H1 (cell line): Measurements from ENCODE around the gene TRMT10B. TPM values are rescaled to one million over a fixed set of nuclear protein-coding genes. Genes with fewer than 3 reads are reported as not detected.

Experiments used
- CTCF ChIA-PET: fragments of 300-600 bp; sonication (Branson Sonifier 250); formaldehyde crosslinking; loops from one replicate; lab custom pipeline; 2021; ENCODE audit not compliant: partially characterized antibody; lab: Charles Lee
- POLR2A ChIA-PET: fragments of 300-600 bp; sonication (Branson Sonifier 250); formaldehyde crosslinking; loops from one replicate; lab custom pipeline; 2021; ENCODE audit warnings: inconsistent platforms; ENCODE audit not compliant: partially characterized antibody; lab: Charles Lee
- DNase-seq, 2 experiments: peaks; one replicate each; pipeline versions ENCODE4 v3.0.0 to v3.0.0-alpha.2; 2010 to 2022; ENCODE audit warnings: low spot score in 2 of 2, low read depth in 1 of 2, mixed read lengths in 1 of 2
- FAIRE-seq: peaks from 2 replicates; lab custom pipeline; 2011; peaks lifted over from hg19 to GRCh38; lab: Jason Lieb, UNC
- H2AFZ ChIP-seq: 2 replicates; pipeline ENCODE4 v1.8.1; 2012; ENCODE audit warnings: low read length, inconsistent platforms
- H2AK5ac ChIP-seq: 2 replicates; pipeline ENCODE4 v1.6.1; 2013; ENCODE audit warnings: low read depth, low read length
- H2BK120ac ChIP-seq: replicated peaks from 2 replicates; pipeline ENCODE3; 2013; ENCODE audit warnings: low read depth, low read length, inconsistent platforms
- H2BK12ac ChIP-seq: 2 replicates; pipeline ENCODE4 v1.6.1; 2013; ENCODE audit warnings: low read depth, low read length
- H2BK15ac ChIP-seq: 2 replicates; pipeline ENCODE4 v1.6.1; 2013; ENCODE audit warnings: low read length
- H2BK20ac ChIP-seq: 2 replicates; pipeline ENCODE4 v1.6.1; 2013; ENCODE audit warnings: low read length
- H2BK5ac ChIP-seq: 2 replicates; pipeline ENCODE4 v1.6.1; 2013; ENCODE audit warnings: low read depth, low read length
- H3K14ac ChIP-seq: 2 replicates; pipeline ENCODE4 v1.6.1; 2013; ENCODE audit warnings: inconsistent platforms; ENCODE audit not compliant: insufficient read length
- H3K18ac ChIP-seq: 2 replicates; pipeline ENCODE4 v1.6.1; 2013; ENCODE audit warnings: low read length; ENCODE audit errors: extremely low read depth
- H3K23ac ChIP-seq: 2 replicates; pipeline ENCODE4 v1.6.1; 2013; ENCODE audit warnings: inconsistent platforms; ENCODE audit not compliant: insufficient read length
- H3K23me2 ChIP-seq: 2 replicates; pipeline ENCODE4 v1.6.1; 2013; ENCODE audit warnings: low read depth, low read length
- H3K27ac ChIP-seq: 2 replicates; pipeline ENCODE4 v1.6.1; 2011; ENCODE audit warnings: low read depth, low read length, inconsistent platforms
- H3K27me3 ChIP-seq, 4 experiments: replicated peaks in 1 of 4; 1 replicate in 1 of 4; 2 replicates in 3 of 4; pipeline versions ENCODE4 v1.6.1 to v1.8.1; 2011 to 2013; ENCODE audit warnings: low read length in 3 of 4, mild to moderate bottlenecking in 3 of 4, inconsistent platforms in 2 of 4, mixed read lengths in 2 of 4, moderate library complexity in 1 of 4; ENCODE audit not compliant: control insufficient read depth in 3 of 4, insufficient read depth in 3 of 4; ENCODE audit errors: extremely low read depth in 1 of 4
- H3K36me3 ChIP-seq, 4 experiments: 2 replicates each; pipeline versions ENCODE4 v1.6.1 to v1.8.1; 2011 to 2013; ENCODE audit warnings: mild to moderate bottlenecking in 4 of 4, low read length in 3 of 4, moderate library complexity in 2 of 4, control low read depth in 1 of 4, inconsistent platforms in 1 of 4; ENCODE audit not compliant: insufficient read depth in 4 of 4, control insufficient read depth in 2 of 4
- H3K4ac ChIP-seq: replicated peaks from 2 replicates; pipeline ENCODE3; 2013; ENCODE audit warnings: low read length, low read depth, mixed read lengths, inconsistent platforms; ENCODE audit not compliant: insufficient read length
- H3K4me1 ChIP-seq, 4 experiments: replicated peaks in 1 of 4; 1 replicate in 1 of 4; 2 replicates in 3 of 4; pipeline versions ENCODE4 v1.6.1 to v1.8.1; 2011 to 2013; ENCODE audit warnings: low read length in 3 of 4, inconsistent platforms in 2 of 4, mixed read lengths in 1 of 4; ENCODE audit not compliant: insufficient read depth in 4 of 4, control insufficient read depth in 3 of 4
- H3K4me2 ChIP-seq, 2 experiments: 2 replicates each; pipeline versions ENCODE4 v1.6.1 to v1.8.1; 2011 to 2013; ENCODE audit warnings: low read depth in 2 of 2, low read length in 2 of 2, control low read depth in 1 of 2, inconsistent platforms in 1 of 2, mild to moderate bottlenecking in 1 of 2; ENCODE audit not compliant: insufficient read depth in 1 of 2
- H3K4me3 ChIP-seq, 4 experiments: fragments of 200-600, 300-600 bp in 1 of 4; sonication (generic), shearing (Covaris generic), sonication (Bioruptor Twin) in 1 of 4; 2 replicates each; pipeline versions ENCODE4 v1.5.1 to v1.8.1; 2011 to 2016; ENCODE audit warnings: low read length in 4 of 4, low read depth in 3 of 4, control low read depth in 2 of 4, inconsistent platforms in 2 of 4, mild to moderate bottlenecking in 2 of 4, mixed read lengths in 1 of 4, moderate library complexity in 1 of 4; ENCODE audit not compliant: insufficient read depth in 2 of 4; ENCODE audit errors: extremely low read depth in 1 of 4
- H3K56ac ChIP-seq: replicated peaks from 2 replicates; pipeline ENCODE3; 2013; ENCODE audit warnings: low read depth, mild to moderate bottlenecking, mixed read lengths, low read length, inconsistent platforms; ENCODE audit not compliant: insufficient read length
- H3K79me1 ChIP-seq: 2 replicates; pipeline ENCODE4 v1.6.1; 2013; ENCODE audit warnings: low read depth, low read length, control low read depth
- H3K79me2 ChIP-seq, 2 experiments: 2 replicates each; pipeline versions ENCODE4 v1.6.1 to v1.8.1; 2012 to 2013; ENCODE audit warnings: low read length in 2 of 2, mild to moderate bottlenecking in 2 of 2, inconsistent platforms in 1 of 2; ENCODE audit not compliant: insufficient read depth in 2 of 2, control insufficient read depth in 1 of 2
- H3K9ac ChIP-seq, 4 experiments: replicated peaks in 1 of 4; 1 replicate in 1 of 4; 2 replicates in 3 of 4; pipeline versions ENCODE4 v1.6.1 to v1.8.1; 2011 to 2013; ENCODE audit warnings: low read depth in 3 of 4, low read length in 3 of 4, control low read depth in 2 of 4, mild to moderate bottlenecking in 2 of 4, moderate library complexity in 2 of 4, inconsistent platforms in 1 of 4; ENCODE audit errors: extremely low read depth in 1 of 4
- H3K9me3 ChIP-seq, 2 experiments: 2 replicates each; pipeline versions ENCODE4 v1.6.1 to v1.8.1; 2012 to 2013; ENCODE audit warnings: mild to moderate bottlenecking in 2 of 2, moderate library complexity in 2 of 2, control low read depth in 1 of 2, inconsistent platforms in 1 of 2, low read depth in 1 of 2, low read length in 1 of 2, mixed read lengths in 1 of 2; ENCODE audit not compliant: insufficient read depth in 2 of 2
- H4K20me1 ChIP-seq, 2 experiments: replicated peaks in 1 of 2; 2 replicates each; pipeline versions ENCODE3 to v1.8.1; 2011 to 2013; ENCODE audit warnings: inconsistent platforms in 2 of 2, low read length in 2 of 2, mild to moderate bottlenecking in 1 of 2; ENCODE audit not compliant: insufficient read depth in 2 of 2, control insufficient read depth in 1 of 2
- H4K5ac ChIP-seq: 2 replicates; pipeline ENCODE4 v1.6.1; 2013; ENCODE audit warnings: low read length, low read depth, mixed read lengths, inconsistent platforms; ENCODE audit not compliant: insufficient read length
- H4K8ac ChIP-seq: 2 replicates; pipeline ENCODE4 v1.8.0; 2013; ENCODE audit warnings: mild to moderate bottlenecking, moderate library complexity, low read length, inconsistent platforms; ENCODE audit not compliant: insufficient read depth; ENCODE audit errors: extremely low read depth
- H4K91ac ChIP-seq: replicated peaks from 2 replicates; pipeline ENCODE3; 2013; ENCODE audit warnings: low read length, mixed read lengths, inconsistent platforms; ENCODE audit not compliant: insufficient read length
- BRCA1 ChIP-seq: IDR thresholded peaks from 2 replicates; pipeline ENCODE4 v1.6.1; 2012; ENCODE audit warnings: low read depth, low read length, improper control_type of control experiment
- CBX5 ChIP-seq: fragments of 300-800, 300-1000 bp; sonication (generic); IDR thresholded peaks from 2 replicates; pipeline ENCODE4 v1.7.1; 2016; ENCODE audit warnings: antibody characterized with exemption, low read length, low read depth
- E2F6 ChIP-seq: IDR thresholded peaks from 2 replicates; pipeline ENCODE4 v1.6.1; 2012; ENCODE audit warnings: inconsistent platforms
- KDM1A ChIP-seq: fragments of 200-600, 300-600 bp; sonication (generic); IDR thresholded peaks from 2 replicates; pipeline ENCODE4 v1.7.1; 2016; ENCODE audit warnings: mild to moderate bottlenecking, low read length, borderline replicate concordance
- KDM5A ChIP-seq: fragments of 200-600 bp; IDR thresholded peaks from 2 replicates; pipeline ENCODE4 v1.7.1; 2012; ENCODE audit warnings: mild to moderate bottlenecking, low read length, inconsistent platforms, mixed read lengths
- RNF2 ChIP-seq: fragments of 200-900, 300-1000 bp; sonication (generic); IDR thresholded peaks from 2 replicates; pipeline ENCODE4 v1.7.1; 2016; ENCODE audit warnings: borderline replicate concordance, low read depth, mild to moderate bottlenecking, antibody characterized with exemption, low read length; ENCODE audit not compliant: poor library complexity, severe bottlenecking; ENCODE audit errors: missing control alignments
- RXRA ChIP-seq: IDR thresholded peaks from 2 replicates; pipeline ENCODE4 v1.6.1; 2011; ENCODE audit warnings: low read depth, mild to moderate bottlenecking, low read length, moderate library complexity; ENCODE audit not compliant: insufficient read depth
- SAP30 ChIP-seq: fragments of 300-600 bp; sonication (generic); IDR thresholded peaks from 2 replicates; pipeline ENCODE4 v1.7.1; 2012; ENCODE audit warnings: low read length, moderate library complexity, mild to moderate bottlenecking, inconsistent platforms; ENCODE audit not compliant: insufficient read depth, insufficient replicate concordance
- SRF ChIP-seq: IDR thresholded peaks from 2 replicates; pipeline ENCODE4 v1.6.1; 2011; ENCODE audit warnings: mild to moderate bottlenecking, low read depth, low read length, moderate library complexity
- TAF1 ChIP-seq: IDR thresholded peaks from 2 replicates; pipeline ENCODE4 v1.6.1; 2011; ENCODE audit warnings: mild to moderate bottlenecking, low read depth, low read length
- USF2 ChIP-seq: IDR thresholded peaks from 2 replicates; pipeline ENCODE4 v1.6.1; 2011; ENCODE audit warnings: low read length, improper control_type of control experiment
- WGBS, 2 experiments: shearing (Covaris generic) in 1 of 2; methylation state at CpG; one replicate each; pipeline versions ENCODE4 v1.1.6 to v1.1.7; 2013 to 2015; ENCODE audit warnings: low lambda C conversion rate in 2 of 2, mixed read lengths in 2 of 2, inconsistent platforms in 1 of 2, low coverage in 1 of 2, missing lambda C conversion rate in 1 of 2; ENCODE audit not compliant: insufficient replicate concordance in 2 of 2, insufficient coverage in 1 of 2, insufficient read length in 1 of 2; ENCODE audit errors: extremely low coverage in 1 of 2, missing lambda C conversion rate in 1 of 2; 5-methylcytosine and 5-hydroxymethylcytosine counted together
- polyA plus RNA-seq, 7 experiments: library from polyadenylated mRNA; depleted of rRNA in 3 of 7; stranded (reverse) in 5 of 7; unstranded in 2 of 7; fragments of >200 nt in 5 of 7; fragments of 200-250 nt in 2 of 7; gene quantifications; 1 replicate in 5 of 7; 2 replicates in 1 of 7; 4 replicates in 1 of 7; pipeline versions ENCODE4 v1.2.1 to v1.2.3, GENCODE V29; 2011 to 2013; ENCODE audit warnings: missing spikeins in 2 of 7, mixed read lengths in 2 of 7
- total RNA-seq: library from RNA; stranded (reverse); fragmentation: NEBNext Ultra II Directional; extraction: Animal tissue kit (Norgen Biotek cat#: 25700); gene quantifications from 2 replicates; pipeline ENCODE4 v1.2.1, GENCODE V29; 2021

Gene TRMT10B
- total and polyA plus RNA-seq, 2 of the 8 experiments (the other 6 are each of a cell fraction or from before 2014, with no cell fraction given) = 2.4 to 4.5 TPM

GRCh38 chr9:37730256-37730655, 23.3 kb upstream of the TRMT10B start:
- 88% methylated on average over 3 of the region's 3 CpGs; no CpG with 5 or more reads in 1 of the 2 experiments for WGBS, 2 experiments
- Histone ChIP-seq H3K27ac (no peak overlapping the region), H2AK5ac (no peak overlapping the region), H3K79me2 (no peaks in the 10 kb centered on the region), H3K9ac (no peak overlapping the region), H3K23ac (no peak overlapping the region), H3K23me2 (0 out of 2 replicates have a peak, but pooled peaks cover 1% of the 10 kb centered on the region), H2BK120ac (no peak overlapping the region), H3K18ac (no peak overlapping the region), H3K4ac (no peak overlapping the region), H2AFZ (no peak overlapping the region), H4K20me1 (no peaks in the 10 kb centered on the region), H3K4me1 (peaks cover 0 to 14% (median 3%) of the 10 kb centered on the region in 4 experiments; a peak in 4 of 7 replicates), H3K79me1 (no peaks in the 10 kb centered on the region), H3K4me3 (no peak overlapping the region), H2BK15ac (no peak overlapping the region), H2BK20ac (no peak overlapping the region), H3K14ac (no peak overlapping the region), H4K91ac (no peak overlapping the region), H2BK5ac (no peak overlapping the region), H3K36me3 (no peaks in the 10 kb centered on the region), H3K9me3 (no peaks in the 10 kb centered on the region), H4K5ac (no peak overlapping the region), H3K27me3 (no peaks in the 10 kb centered on the region), H3K56ac (no peak overlapping the region), H3K4me2 (no peak overlapping the region), H4K8ac (no peak overlapping the region), H2BK12ac (no peak overlapping the region)
- peak; percentile 42 for FAIRE-seq
- CTCF ChIA-PET = no interaction called here
- DNase-seq = no peak
- TF ChIP-seq SAP30 = no peak
- no peak for TF ChIP-seq CBX5
- TF ChIP-seq E2F6 = no peak
- TF ChIP-seq RXRA = no peak
- no peak for TF ChIP-seq TAF1
- no peak for TF ChIP-seq RNF2
- no peak for TF ChIP-seq KDM5A
- no peak for TF ChIP-seq USF2
- TF ChIP-seq KDM1A = no peak
- no peak for TF ChIP-seq SRF
- no peak for TF ChIP-seq BRCA1
- POLR2A ChIA-PET = interaction anchor here (1.1 kb wide), 1 partner anchor 245 kb away, joined by 3 read pairs; no protein-coding TSS in a partner anchor
